Eye (tissue), 1 donor: ENCODE measurements around the gene ZBTB49.
"Not testable (repeated sequence)": the region's sequence is repeated elsewhere in the genome, so short reads cannot be mapped to it uniquely, and the experiment has no call there.

ENCODE experiments used
- DNase-seq: peaks from one replicate; pipeline ENCODE4 v3.0.0-alpha.2; 2015

Gene ZBTB49

GRCh38 chr4:4289941-4290850 is at the start of gene ZBTB49, which contains the start of gene LYAR:
Gene ZBTB49 (plus strand): TSS chr4:4290251. CDS start chr4:4299946, 9,695 bp downstream.
Gene LYAR (minus strand): TSS chr4:4290154. CDS start chr4:4283742, 6,412 bp downstream.
- DNase-seq = peak; percentile 97

GRCh38 chr4:4245172-4245571 is 44.9 kb upstream of the ZBTB49 start:
- DNase-seq = no peak

GRCh38 chr4:4247696-4248028 is 42.4 kb upstream of the ZBTB49 start:
- DNase-seq = no peak

GRCh38 chr4:4248029-4248884 is 41.8 kb upstream of the ZBTB49 start, which contains the start of gene TMEM128:
Gene TMEM128 (minus strand): TSS chr4:4248223. CDS start chr4:4248202, 21 bp downstream.
- DNase-seq = peak; percentile 99

- no peak for DNase-seq
Measured at GRCh38 chr4:4248885-4249203, 41.2 kb upstream of the ZBTB49 start.

GRCh38 chr4:4249342-4249741 is 40.7 kb upstream of the ZBTB49 start:
- DNase-seq = not testable (repeated sequence)

- DNase-seq = no peak
Measured at GRCh38 chr4:4249866-4250265, 40.2 kb upstream of the ZBTB49 start.

GRCh38 chr4:4254199-4254598 is 35.9 kb upstream of the ZBTB49 start:
- no peak for DNase-seq

GRCh38 chr4:4254666-4255065 is 35.4 kb upstream of the ZBTB49 start:
- DNase-seq = no peak

GRCh38 chr4:4256799-4257198 is 33.3 kb upstream of the ZBTB49 start:
- no peak for DNase-seq

GRCh38 chr4:4257705-4258104 is 32.3 kb upstream of the ZBTB49 start:
- not testable (repeated sequence) for DNase-seq

GRCh38 chr4:4259484-4260100 is 30.5 kb upstream of the ZBTB49 start:
- DNase-seq = no peak

- DNase-seq = peak; percentile 12
Measured at GRCh38 chr4:4260185-4260751, 29.8 kb upstream of the ZBTB49 start.

GRCh38 chr4:4267981-4268380 is 22.1 kb upstream of the ZBTB49 start:
- no peak for DNase-seq

- DNase-seq = no peak
Measured at GRCh38 chr4:4268776-4269175, 21.3 kb upstream of the ZBTB49 start.

- DNase-seq = no peak
Measured at GRCh38 chr4:4269331-4269731, 20.7 kb upstream of the ZBTB49 start.

- DNase-seq = no peak
Measured at GRCh38 chr4:4269856-4270255, 20.2 kb upstream of the ZBTB49 start.

GRCh38 chr4:4270529-4270928 is 19.5 kb upstream of the ZBTB49 start:
- DNase-seq = no peak

- DNase-seq = no peak
Measured at GRCh38 chr4:4271912-4272311, 18.1 kb upstream of the ZBTB49 start.

GRCh38 chr4:4274226-4274625 is 15.8 kb upstream of the ZBTB49 start:
- no peak for DNase-seq

- no peak for DNase-seq
Measured at GRCh38 chr4:4277531-4277930, 12.5 kb upstream of the ZBTB49 start.

GRCh38 chr4:4281787-4282186 is 8.3 kb upstream of the ZBTB49 start:
- DNase-seq = no peak
